A673 (cell line): ENCODE measurements around the gene UHRF1. TPM values are rescaled to one million over a fixed set of nuclear protein-coding genes. Genes with fewer than 3 reads are reported as not detected.
"Not testable (repeated sequence)": the region's sequence is repeated elsewhere in the genome, so short reads cannot be mapped to it uniquely, and the experiment has no call there.

Source experiments
- BruUV-seq: library from RNA; stranded (reverse); fragments of 400-500 nt; replicated peaks from 2 replicates; lab custom pipeline; 2021; lab: Mats Ljungman, UMichigan
- CTCF ChIA-PET: fragments of 300-600 bp; sonication (Branson Sonifier 250); formaldehyde crosslinking; loops from one replicate; lab custom pipeline; 2022; ENCODE audit warnings: antibody characterized with exemption; lab: Charles Lee
- POLR2A ChIA-PET: fragments of 300-600 bp; sonication (Branson Sonifier 250); formaldehyde crosslinking; loops from one replicate; lab custom pipeline; 2022; ENCODE audit warnings: antibody characterized with exemption; ENCODE audit not compliant: low non-redundant PET; lab: Charles Lee
- DNase-seq: peaks from one replicate; pipeline ENCODE4 v3.0.0-alpha.2; 2015; ENCODE audit warnings: low spot score
- H3K27ac ChIP-seq: fragments of 200-600 bp; sonication (generic); 2 replicates; pipeline ENCODE4 v1.5.1; 2016; ENCODE audit warnings: mixed run types, low read depth, mild to moderate bottlenecking, mixed read lengths, antibody characterized with exemption, low read length; ENCODE audit not compliant: poor library complexity, severe bottlenecking
- H3K27me3 ChIP-seq: fragments of 200-600 bp; sonication (generic); replicated peaks from 2 replicates; pipeline ENCODE4 v1.6.1; 2017; ENCODE audit warnings: mixed run types, low read depth, mild to moderate bottlenecking, mixed read lengths, antibody characterized with exemption, low read length; ENCODE audit not compliant: insufficient read depth, poor library complexity
- H3K36me3 ChIP-seq: fragments of 200-600 bp; sonication (generic); 2 replicates; pipeline ENCODE4 v1.6.1; 2016; ENCODE audit warnings: mixed run types, mild to moderate bottlenecking, mixed read lengths, antibody characterized with exemption, low read length; ENCODE audit not compliant: insufficient read depth, poor library complexity, severe bottlenecking
- H3K4me1 ChIP-seq: fragments of 200-600 bp; sonication (generic); 2 replicates; pipeline ENCODE4 v1.6.1; 2017; ENCODE audit warnings: mixed run types, mild to moderate bottlenecking, mixed read lengths, antibody characterized with exemption, low read length; ENCODE audit not compliant: insufficient read depth, poor library complexity, severe bottlenecking
- H3K4me3 ChIP-seq: fragments of 200-600 bp; sonication (generic); 2 replicates; pipeline ENCODE4 v1.5.1; 2016; ENCODE audit warnings: low read depth, mixed run types, mild to moderate bottlenecking, mixed read lengths, low read length; ENCODE audit not compliant: poor library complexity, severe bottlenecking
- H3K9me3 ChIP-seq: fragments of 200-600 bp; sonication (generic); 2 replicates; pipeline ENCODE4 v1.6.1; 2016; ENCODE audit warnings: mixed run types, low read depth, mild to moderate bottlenecking, mixed read lengths, antibody characterized with exemption, low read length; ENCODE audit not compliant: poor library complexity, severe bottlenecking
- CTCF ChIP-seq: fragments of 300-800, 200-600 bp; sonication (generic); conservative IDR thresholded peaks from 2 replicates; pipeline ENCODE4 v1.5.1; 2017; ENCODE audit warnings: low read depth, mild to moderate bottlenecking, antibody characterized with exemption, low read length, moderate library complexity, mixed read lengths
- EZH2 ChIP-seq: fragments of 200-600 bp; sonication (generic); IDR thresholded peaks from 2 replicates; pipeline ENCODE4 v1.6.1; 2017; ENCODE audit warnings: borderline replicate concordance, low read depth, mild to moderate bottlenecking, mixed read lengths, antibody characterized with exemption, low read length; ENCODE audit not compliant: poor library complexity, severe bottlenecking
- intact Hi-C: fragments of 100-400 bp; cut with micrococcal nuclease; formaldehyde crosslinking; loops from one replicate; pipeline ENCODE4 v1.10.0; 2022; ENCODE audit not compliant: unreplicated experiment
- total RNA-seq: library from RNA; stranded (reverse); gene quantifications from 2 replicates; pipeline ENCODE4 v1.2.3, GENCODE V29; 2021

UHRF1 gene
- total RNA-seq, 1 experiment from 2014 or later = 203 TPM

GRCh38 chr19:4972509-4973230 lies 63.4 kb downstream of the UHRF1 start:
- POLR2A ChIA-PET = no interaction called here
- Histone ChIP-seq H3K4me1 (peaks cover 14% of the 10 kb centered on the region), H3K36me3 (no peaks in the 10 kb centered on the region), H3K27me3 (no peaks in the 10 kb centered on the region), H3K4me3 (no peak overlapping the region), H3K27ac (peak overlapping the region; percentile 30), H3K9me3 (no peaks in the 10 kb centered on the region)
- CTCF ChIA-PET = no interaction called here
- TF ChIP-seq CTCF (no peak), EZH2 (no peak)
- intact Hi-C loops = no loop called here
- no TSS peak for BruUV-seq
- no peak for DNase-seq

- Histone ChIP-seq H3K36me3 (no peaks in the 10 kb centered on the region), H3K4me1 (peaks cover 8% of the 10 kb centered on the region), H3K27me3 (no peaks in the 10 kb centered on the region), H3K9me3 (no peaks in the 10 kb centered on the region), H3K27ac (no peak overlapping the region), H3K4me3 (no peak overlapping the region)
- BruUV-seq = no TSS peak
- ChIA-PET CTCF (no interaction called here), POLR2A (no interaction called here)
- DNase-seq = no peak
- intact Hi-C loops = no loop called here
- TF ChIP-seq CTCF = no peak
- TF ChIP-seq EZH2 = no peak
Observed at GRCh38 chr19:4974880-4975469, 65.7 kb downstream of the UHRF1 start.

DNA sequence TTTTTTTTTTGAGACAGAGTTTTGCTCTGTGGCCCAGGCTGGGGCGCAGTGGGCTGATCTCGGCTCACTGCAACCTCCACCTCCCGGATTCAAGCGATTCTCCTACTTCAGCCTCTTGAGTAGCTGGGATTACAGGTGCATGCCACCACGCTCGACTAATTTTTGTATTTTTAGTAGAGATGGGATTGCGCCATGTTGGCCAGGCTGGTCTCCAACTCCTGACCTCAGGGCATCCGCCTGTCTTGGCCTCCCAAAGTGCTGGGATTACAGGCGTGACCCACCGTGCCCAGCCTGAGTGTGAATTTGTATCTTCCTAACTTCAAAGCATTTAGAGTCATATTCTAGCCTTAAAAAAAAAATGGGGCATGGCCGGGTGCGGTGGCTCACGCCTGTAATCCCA lies 66.3 kb downstream of the UHRF1 start:
- H3K36me3 ChIP-seq, DNase-seq, H3K4me3 ChIP-seq, H3K4me1 ChIP-seq, H3K27me3 ChIP-seq, H3K27ac ChIP-seq, H3K9me3 ChIP-seq, POLR2A ChIA-PET, intact Hi-C loops, BruUV-seq: not testable (repeated sequence)
- CTCF ChIA-PET = interaction anchor here (0.6 to 0.7 kb wide), 2 partner anchors 28 to 612 kb away, joined by 3 to 11 read pairs; no protein-coding TSS in a partner anchor
